ENCODE data around the gene ART4.

The ART4 gene

GRCh38 chr12:14854586-14855183, 11.4 kb upstream of the ART4 start:
- no peak for DNase-seq (ENCODE audit: low read depth, low spot score)
- no peak for TF ChIP-seq CTCF (IDR thresholded peaks at IDR 0.05; ENCODE audit: low read depth, low read length)
- in situ Hi-C loops (cut with HindIII; ENCODE audit: low sequenced_read_pairs) = no loop called here
- H3K4me3 ChIP-seq (ENCODE audit: low read depth, low read length) = no peak overlapping the region

- no peak for DNase-seq (ENCODE audit: low read depth, low spot score)
- no peak overlapping the region for H3K4me3 ChIP-seq (ENCODE audit: low read depth, low read length)
- no peak for TF ChIP-seq CTCF (IDR thresholded peaks at IDR 0.05; ENCODE audit: low read depth, low read length)
- in situ Hi-C loops (cut with HindIII; ENCODE audit: low sequenced_read_pairs) = no loop called here
Measured at GRCh38 chr12:14853961-14854360, 10.6 kb upstream of the ART4 start.

- H3K4me3 ChIP-seq (ENCODE audit: low read depth, low read length) = no peak overlapping the region
- TF ChIP-seq CTCF (IDR thresholded peaks at IDR 0.05; ENCODE audit: low read depth, low read length) = no peak
- DNase-seq (ENCODE audit: low read depth, low spot score) = no peak
- in situ Hi-C loops (cut with HindIII; ENCODE audit: low sequenced_read_pairs) = no loop called here
Measured at GRCh38 chr12:14852880-14853279, 9.6 kb upstream of the ART4 start.

- TF ChIP-seq CTCF (IDR thresholded peaks at IDR 0.05; ENCODE audit: low read depth, low read length) = no peak
- DNase-seq (ENCODE audit: low read depth, low spot score) = no peak
- in situ Hi-C loops (cut with HindIII; ENCODE audit: low sequenced_read_pairs) = no loop called here
- no peak overlapping the region for H3K4me3 ChIP-seq (ENCODE audit: low read depth, low read length)
Measured at GRCh38 chr12:14850929-14851663, 7.8 kb upstream of the ART4 start.

- no peak for TF ChIP-seq CTCF (IDR thresholded peaks at IDR 0.05; ENCODE audit: low read depth, low read length)
- no peak overlapping the region for H3K4me3 ChIP-seq (ENCODE audit: low read depth, low read length)
- in situ Hi-C loops (cut with HindIII; ENCODE audit: low sequenced_read_pairs) = no loop called here
- peak; percentile 70 for DNase-seq (ENCODE audit: low read depth, low spot score)
Measured at GRCh38 chr12:14849661-14850060, 6.3 kb upstream of the ART4 start.

- TF ChIP-seq CTCF (IDR thresholded peaks at IDR 0.05; ENCODE audit: low read depth, low read length) = no peak
- no peak for DNase-seq (ENCODE audit: low read depth, low spot score)
- H3K4me3 ChIP-seq (ENCODE audit: low read depth, low read length) = no peak overlapping the region
- in situ Hi-C loops (cut with HindIII; ENCODE audit: low sequenced_read_pairs) = no loop called here
Measured at GRCh38 chr12:14846876-14847580, 3.7 kb upstream of the ART4 start.

Data from astrocyte of the spinal cord (primary cell).